ENCODE results near the gene CLTCL1. TPM values are rescaled to one million over a fixed set of nuclear protein-coding genes. Genes with fewer than 3 reads are reported as not detected.

Gene CLTCL1
- total RNA-seq, 1 donor from 2014 or later: 13.5 TPM

DNA sequence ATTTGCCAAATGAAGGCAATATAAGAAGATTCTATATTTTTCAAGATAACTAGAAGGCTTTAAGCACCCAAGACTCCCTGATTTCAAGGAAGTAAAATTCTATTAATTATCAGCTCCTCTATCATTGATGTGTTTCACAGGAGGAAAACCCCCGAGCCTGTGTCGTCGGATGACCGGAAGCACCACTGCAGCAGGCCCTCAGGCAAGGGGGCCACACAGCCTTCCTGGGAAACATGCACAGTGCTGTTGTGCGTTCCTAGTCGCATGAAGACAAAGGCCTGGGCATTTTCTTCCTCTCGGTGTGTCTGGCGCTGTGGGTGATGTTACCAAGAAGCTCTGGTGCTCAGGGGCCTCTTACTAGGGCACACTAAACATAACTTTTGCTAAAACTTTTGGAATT, 16.4 kb downstream of the CLTCL1 start:
- H3K27ac Mint-ChIP-seq (ENCODE audit: unreplicated experiment): no peak overlapping the region
- H3K4me1 Mint-ChIP-seq (ENCODE audit: unreplicated experiment): no peaks in the 10 kb centered on the region
- peaks cover 2% of the 10 kb centered on the region for H3K36me3 Mint-ChIP-seq (ENCODE audit: low read depth, unreplicated experiment)
- TF ChIP-seq CTCF (IDR thresholded peaks at IDR 0.05; ENCODE audit: unreplicated experiment): no peak
- no peak for DNase-seq (ENCODE audit: low spot score)
- no peak overlapping the region for H3K4me3 Mint-ChIP-seq (ENCODE audit: unreplicated experiment)
- H3K27me3 Mint-ChIP-seq (ENCODE audit: unreplicated experiment): peaks cover 1% of the 10 kb centered on the region
- H3K9me3 Mint-ChIP-seq (ENCODE audit: unreplicated experiment): no peaks in the 10 kb centered on the region

- no peak overlapping the region for H3K27ac Mint-ChIP-seq (ENCODE audit: unreplicated experiment)
- H3K9me3 Mint-ChIP-seq (ENCODE audit: unreplicated experiment): no peaks in the 10 kb centered on the region
Measured at GRCh38 chr22:19271856-19272535, 19.5 kb downstream of the CLTCL1 start.

DNA sequence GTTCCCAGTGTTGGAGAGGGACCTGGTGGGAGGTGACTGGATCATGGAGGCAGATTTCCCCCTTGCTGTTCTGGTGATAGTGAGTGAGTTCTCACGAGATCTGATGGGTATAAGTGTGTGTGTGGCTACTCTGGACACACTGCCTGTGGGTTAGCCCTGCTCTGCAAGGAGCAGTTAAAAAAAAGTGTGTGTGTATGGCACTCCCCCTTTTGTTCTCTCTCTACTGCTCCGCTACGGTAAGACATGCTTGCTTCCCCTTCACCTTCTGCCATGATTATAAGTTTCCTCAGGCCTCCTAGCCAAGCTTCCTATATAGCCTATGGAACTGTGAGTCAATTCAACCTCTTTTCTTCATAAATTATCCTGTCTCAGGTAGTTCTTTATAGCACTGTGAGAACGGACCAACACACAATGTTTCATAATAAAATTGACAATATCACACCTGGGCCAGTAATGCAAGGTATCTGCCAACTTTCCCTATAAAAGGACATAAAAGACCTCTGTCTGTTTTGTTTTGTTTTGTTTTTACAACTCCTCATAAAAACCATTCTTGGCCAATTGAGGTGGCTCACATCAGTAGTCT, 20.2 kb downstream of the CLTCL1 start:
- Mint-ChIP-seq H3K36me3 (ENCODE audit: low read depth, unreplicated experiment) (peaks cover 5% of the 10 kb centered on the region), H3K4me1 (ENCODE audit: unreplicated experiment) (no peaks in the 10 kb centered on the region), H3K27ac (ENCODE audit: unreplicated experiment) (no peak overlapping the region), H3K27me3 (ENCODE audit: unreplicated experiment) (peaks cover 1% of the 10 kb centered on the region), H3K9me3 (ENCODE audit: unreplicated experiment) (no peaks in the 10 kb centered on the region), H3K4me3 (ENCODE audit: unreplicated experiment) (no peak overlapping the region)
- no peak for TF ChIP-seq CTCF (IDR thresholded peaks at IDR 0.05; ENCODE audit: unreplicated experiment)
- no peak for DNase-seq (ENCODE audit: low spot score)

More at GRCh38 chr22:19271856-19272535, 19.5 kb downstream of the CLTCL1 start:
- Mint-ChIP-seq H3K36me3 (ENCODE audit: low read depth, unreplicated experiment) (peaks cover 5% of the 10 kb centered on the region), H3K4me1 (ENCODE audit: unreplicated experiment) (no peaks in the 10 kb centered on the region), H3K4me3 (ENCODE audit: unreplicated experiment) (no peak overlapping the region), H3K27me3 (ENCODE audit: unreplicated experiment) (peaks cover 1% of the 10 kb centered on the region)
- TF ChIP-seq CTCF (IDR thresholded peaks at IDR 0.05; ENCODE audit: unreplicated experiment): no peak
- no peak for DNase-seq (ENCODE audit: low spot score)

DNA sequence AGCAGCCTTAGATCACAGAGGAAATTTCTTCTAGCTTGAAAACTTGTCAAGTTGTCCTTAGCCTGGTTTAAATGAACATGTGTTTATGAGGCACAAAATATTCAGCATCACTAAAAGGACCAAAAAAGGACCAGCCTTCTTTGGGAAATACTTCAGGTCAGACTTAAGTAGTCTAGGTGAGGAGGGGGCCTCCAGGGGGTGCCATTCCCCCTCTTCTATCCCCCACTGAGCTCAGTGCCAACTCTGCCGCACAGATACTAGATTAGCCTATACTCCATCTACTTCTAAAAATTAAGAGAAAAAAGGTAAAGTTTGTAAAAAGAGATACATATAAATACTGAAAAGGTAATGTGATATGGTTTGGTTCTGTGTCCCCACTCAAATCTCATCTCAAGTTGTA, 20.6 kb downstream of the CLTCL1 start:
- Mint-ChIP-seq H3K36me3 (ENCODE audit: low read depth, unreplicated experiment) (peaks cover 10% of the 10 kb centered on the region), H3K27me3 (ENCODE audit: unreplicated experiment) (peaks cover 1% of the 10 kb centered on the region), H3K27ac (ENCODE audit: unreplicated experiment) (no peak overlapping the region), H3K4me3 (ENCODE audit: unreplicated experiment) (no peak overlapping the region), H3K9me3 (ENCODE audit: unreplicated experiment) (no peaks in the 10 kb centered on the region), H3K4me1 (ENCODE audit: unreplicated experiment) (no peaks in the 10 kb centered on the region)
- DNase-seq (ENCODE audit: low spot score): no peak
- no peak for TF ChIP-seq CTCF (IDR thresholded peaks at IDR 0.05; ENCODE audit: unreplicated experiment)

GRCh38 chr22:19266547-19267086, 24.9 kb downstream of the CLTCL1 start:
- no peak overlapping the region for H3K27ac Mint-ChIP-seq (ENCODE audit: unreplicated experiment)
- H3K9me3 Mint-ChIP-seq (ENCODE audit: unreplicated experiment): no peaks in the 10 kb centered on the region
- no peaks in the 10 kb centered on the region for H3K4me1 Mint-ChIP-seq (ENCODE audit: unreplicated experiment)
- TF ChIP-seq CTCF (IDR thresholded peaks at IDR 0.05; ENCODE audit: unreplicated experiment): no peak
- H3K4me3 Mint-ChIP-seq (ENCODE audit: unreplicated experiment): no peak overlapping the region
- H3K27me3 Mint-ChIP-seq (ENCODE audit: unreplicated experiment): no peaks in the 10 kb centered on the region
- H3K36me3 Mint-ChIP-seq (ENCODE audit: low read depth, unreplicated experiment): peaks cover 12% of the 10 kb centered on the region
- no peak for DNase-seq (ENCODE audit: low spot score)

Measured in endothelial cell (in vitro differentiated cells).